ENCODE results near the gene ZSCAN1.

GRCh38 chr19:58052256-58052655, 18.4 kb downstream of the ZSCAN1 start:
- TF ChIP-seq USF2 (IDR thresholded peaks at IDR 0.05; ENCODE audit: low read depth, low read length), result no peak
- TF ChIP-seq POLR2A (IDR thresholded peaks at IDR 0.05; ENCODE audit: low read depth, low read length), result no peak
- no peak for TF ChIP-seq RCOR1 (IDR thresholded peaks at IDR 0.05; ENCODE audit: insufficient replicate concordance, low read length)
- no peak for TF ChIP-seq BHLHE40 (IDR thresholded peaks at IDR 0.05; ENCODE audit: low read depth, low read length)
- no peak for TF ChIP-seq CTCF (conservative IDR thresholded peaks at IDR 0.05; ENCODE audit: low read depth, low read length)
- no peak for TF ChIP-seq FOS (IDR thresholded peaks at IDR 0.05; ENCODE audit: low read depth, low read length)
- TF ChIP-seq MXI1 (IDR thresholded peaks at IDR 0.05; ENCODE audit: borderline replicate concordance, low read depth, low read length), result no peak
- no peak for TF ChIP-seq SMC3 (IDR thresholded peaks at IDR 0.05; ENCODE audit: low read depth, low read length)
